Upper lobe of left lung (tissue), 4 donors: Measurements from ENCODE around the gene ACVR2A.

Experiments
- POLR2A ChIP-seq, 4 donors: fragments of 450-650 bp; IDR thresholded peaks; one replicate each; pipeline ENCODE4 v1.5.1; 2016 to 2017; ENCODE audit warnings: antibody characterized with exemption in 4 of 4, mild to moderate bottlenecking in 2 of 4
- POLR2AphosphoS5 ChIP-seq, 2 donors: sonication (generic); formaldehyde crosslinking; IDR thresholded peaks; one replicate each; pipeline ENCODE4 v1.5.1; 2017; ENCODE audit warnings: antibody characterized with exemption in 2 of 2
- TF ChIP-seq, protein P1 (sequence below), 6 experiments: fragments of 450-650 bp in 4 of 6; fragments of 200-600 bp in 2 of 6; sonication (generic) in 2 of 6; IDR thresholded peaks; one replicate each; pipeline ENCODE4 v1.5.1; 2016 to 2019; ENCODE audit warnings: antibody characterized with exemption in 6 of 6

DNA sequence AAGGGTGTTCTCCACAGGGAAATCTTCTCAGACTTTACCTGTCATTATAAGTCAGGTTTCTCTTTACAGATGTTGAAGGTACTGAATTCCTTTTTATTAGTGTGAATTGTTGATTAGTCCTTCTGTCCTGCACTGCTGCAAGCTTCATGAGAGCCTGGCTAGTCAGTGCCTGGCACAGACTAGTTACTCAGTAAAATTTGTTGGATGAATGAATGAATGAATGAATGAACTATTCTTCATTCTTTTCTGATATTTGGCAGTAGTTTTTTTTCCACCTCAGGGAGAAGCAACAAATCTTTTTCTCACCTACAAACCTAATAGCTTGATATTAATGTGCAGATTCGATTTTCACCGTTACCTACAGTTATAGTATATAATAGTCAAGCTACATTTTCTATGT lies 64.3 kb downstream of the ACVR2A start:
- no peak for TF ChIP-seq POLR2A (IDR thresholded peaks at IDR 0.05)
- TF ChIP-seq, protein P1, sequence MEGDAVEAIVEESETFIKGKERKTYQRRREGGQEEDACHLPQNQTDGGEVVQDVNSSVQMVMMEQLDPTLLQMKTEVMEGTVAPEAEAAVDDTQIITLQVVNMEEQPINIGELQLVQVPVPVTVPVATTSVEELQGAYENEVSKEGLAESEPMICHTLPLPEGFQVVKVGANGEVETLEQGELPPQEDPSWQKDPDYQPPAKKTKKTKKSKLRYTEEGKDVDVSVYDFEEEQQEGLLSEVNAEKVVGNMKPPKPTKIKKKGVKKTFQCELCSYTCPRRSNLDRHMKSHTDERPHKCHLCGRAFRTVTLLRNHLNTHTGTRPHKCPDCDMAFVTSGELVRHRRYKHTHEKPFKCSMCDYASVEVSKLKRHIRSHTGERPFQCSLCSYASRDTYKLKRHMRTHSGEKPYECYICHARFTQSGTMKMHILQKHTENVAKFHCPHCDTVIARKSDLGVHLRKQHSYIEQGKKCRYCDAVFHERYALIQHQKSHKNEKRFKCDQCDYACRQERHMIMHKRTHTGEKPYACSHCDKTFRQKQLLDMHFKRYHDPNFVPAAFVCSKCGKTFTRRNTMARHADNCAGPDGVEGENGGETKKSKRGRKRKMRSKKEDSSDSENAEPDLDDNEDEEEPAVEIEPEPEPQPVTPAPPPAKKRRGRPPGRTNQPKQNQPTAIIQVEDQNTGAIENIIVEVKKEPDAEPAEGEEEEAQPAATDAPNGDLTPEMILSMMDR (IDR thresholded peaks at IDR 0.05), result no peak
- no peak for TF ChIP-seq POLR2AphosphoS5 (IDR thresholded peaks at IDR 0.05)
